SH-SY5Y (cell line): ENCODE measurements around the gene PAXX.

ENCODE experiments used
- GATA2 ChIP-seq: IDR thresholded peaks from 2 replicates; pipeline ENCODE4 v1.6.1; 2011; ENCODE audit warnings: mild to moderate bottlenecking, low read depth, low read length
- GATA3 ChIP-seq: IDR thresholded peaks from 2 replicates; pipeline ENCODE4 v1.6.1; 2011; ENCODE audit warnings: low read depth, mild to moderate bottlenecking, low read length, moderate library complexity

GRCh38 chr9:137040568-137040967 lies 48.3 kb downstream of the PAXX start:
- TF ChIP-seq GATA3 (no peak), GATA2 (no peak)
